Mucosa of rectum (tissue), 2 donors: ENCODE data around the gene TIMP3.

Experiments
- H3K27ac ChIP-seq, 2 donors: one replicate each; pipeline ENCODE4 v1.7.0; 2013; ENCODE audit warnings: inconsistent platforms in 2 of 2, low read depth in 2 of 2, low read length in 2 of 2
- H3K27me3 ChIP-seq, 2 donors: one replicate each; pipeline ENCODE4 v1.7.0; 2013; ENCODE audit warnings: low read length in 2 of 2; ENCODE audit not compliant: control insufficient read depth in 2 of 2, insufficient read depth in 2 of 2
- H3K36me3 ChIP-seq, 2 donors: one replicate each; pipeline ENCODE4 v1.7.0; 2013; ENCODE audit warnings: low read length in 2 of 2; ENCODE audit not compliant: control insufficient read depth in 2 of 2, insufficient read depth in 2 of 2
- H3K4me1 ChIP-seq, 2 donors: one replicate each; pipeline ENCODE4 v1.7.0; 2013; ENCODE audit warnings: low read length in 2 of 2, mild to moderate bottlenecking in 1 of 2; ENCODE audit not compliant: control insufficient read depth in 2 of 2, insufficient read depth in 2 of 2
- H3K4me3 ChIP-seq, 2 donors: one replicate each; pipeline ENCODE4 v1.7.0; 2013; ENCODE audit warnings: low read length in 2 of 2
- H3K9ac ChIP-seq, 2 donors: one replicate each; pipeline ENCODE4 v1.7.0; 2013; ENCODE audit warnings: low read length in 2 of 2, low read depth in 1 of 2, mild to moderate bottlenecking in 1 of 2
- H3K9me3 ChIP-seq, 2 donors: one replicate each; pipeline ENCODE4 v1.7.0; 2013; ENCODE audit warnings: low read length in 2 of 2; ENCODE audit not compliant: control insufficient read depth in 2 of 2
- donor health status: healthy.
- donor health status: Normal muscosa, but diverticular disease.

Gene TIMP3

GRCh38 chr22:32897400-32897799 is 95.9 kb downstream of the TIMP3 start:
- H3K27me3 ChIP-seq, result no peaks in the 10 kb centered on the region
- H3K4me3 ChIP-seq, result no peak overlapping the region
- H3K36me3 ChIP-seq, result no peaks in the 10 kb centered on the region
- no peaks in the 10 kb centered on the region for H3K4me1 ChIP-seq
- H3K27ac ChIP-seq, result no peak overlapping the region
- H3K9me3 ChIP-seq, result no peaks in the 10 kb centered on the region
- no peak overlapping the region for H3K9ac ChIP-seq

- Histone ChIP-seq H3K4me1 (no peaks in the 10 kb centered on the region), H3K4me3 (no peak overlapping the region), H3K9me3 (no peaks in the 10 kb centered on the region), H3K27ac (no peak overlapping the region), H3K9ac (no peak overlapping the region), H3K27me3 (no peaks in the 10 kb centered on the region), H3K36me3 (no peaks in the 10 kb centered on the region)
Observed at GRCh38 chr22:32900886-32901635, 99.6 kb downstream of the TIMP3 start.

DNA sequence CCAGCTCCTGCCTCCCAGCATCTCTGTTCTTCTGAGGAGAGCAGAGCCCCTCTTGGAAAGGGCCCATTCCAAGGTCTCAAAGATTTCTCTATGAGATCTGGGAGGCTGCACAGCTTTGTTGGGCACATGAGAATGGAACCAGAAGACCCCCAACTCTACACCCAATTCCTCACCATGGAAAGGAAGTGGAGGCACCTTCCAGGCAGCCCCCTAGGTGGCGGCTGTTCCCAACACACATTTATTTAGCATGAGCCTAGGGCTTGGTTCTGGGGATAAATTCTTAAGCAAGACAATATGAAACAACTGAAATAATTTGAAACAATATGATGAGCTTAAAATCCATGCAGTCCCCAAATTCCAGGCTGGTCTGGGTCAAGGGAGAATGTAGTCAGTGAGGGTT is 100.4 kb downstream of the TIMP3 start:
- Histone ChIP-seq H3K9ac (no peak overlapping the region), H3K36me3 (no peaks in the 10 kb centered on the region), H3K4me1 (no peaks in the 10 kb centered on the region), H3K4me3 (no peak overlapping the region), H3K27me3 (no peaks in the 10 kb centered on the region), H3K9me3 (no peaks in the 10 kb centered on the region), H3K27ac (no peak overlapping the region)

- no peaks in the 10 kb centered on the region for H3K9me3 ChIP-seq
- H3K4me1 ChIP-seq, result no peaks in the 10 kb centered on the region
- no peak overlapping the region for H3K9ac ChIP-seq
- no peaks in the 10 kb centered on the region for H3K36me3 ChIP-seq
- no peak overlapping the region for H3K4me3 ChIP-seq
- no peak overlapping the region for H3K27ac ChIP-seq
- no peaks in the 10 kb centered on the region for H3K27me3 ChIP-seq
Observed at GRCh38 chr22:32903507-32903906, 102.0 kb downstream of the TIMP3 start.

- no peaks in the 10 kb centered on the region for H3K9me3 ChIP-seq
- no peaks in the 10 kb centered on the region for H3K4me1 ChIP-seq
- no peak overlapping the region for H3K4me3 ChIP-seq
- no peak overlapping the region for H3K27ac ChIP-seq
- H3K9ac ChIP-seq, result no peak overlapping the region
- no peaks in the 10 kb centered on the region for H3K36me3 ChIP-seq
- H3K27me3 ChIP-seq, result no peaks in the 10 kb centered on the region
Observed at GRCh38 chr22:32904044-32904443, 102.5 kb downstream of the TIMP3 start.

- no peaks in the 10 kb centered on the region for H3K36me3 ChIP-seq
- H3K4me3 ChIP-seq, result no peak overlapping the region
- no peak overlapping the region for H3K27ac ChIP-seq
- H3K4me1 ChIP-seq, result no peaks in the 10 kb centered on the region
- no peaks in the 10 kb centered on the region for H3K27me3 ChIP-seq
- no peaks in the 10 kb centered on the region for H3K9me3 ChIP-seq
- no peak overlapping the region for H3K9ac ChIP-seq
Observed at GRCh38 chr22:32905400-32905799, 103.9 kb downstream of the TIMP3 start.

- H3K27ac ChIP-seq, result no peak overlapping the region
- H3K27me3 ChIP-seq, result no peaks in the 10 kb centered on the region
- H3K4me3 ChIP-seq, result no peak overlapping the region
- H3K9me3 ChIP-seq, result no peaks in the 10 kb centered on the region
- H3K9ac ChIP-seq, result no peak overlapping the region
- H3K4me1 ChIP-seq, result no peaks in the 10 kb centered on the region
- no peaks in the 10 kb centered on the region for H3K36me3 ChIP-seq
Observed at GRCh38 chr22:32909581-32910428, 108.3 kb downstream of the TIMP3 start.

DNA sequence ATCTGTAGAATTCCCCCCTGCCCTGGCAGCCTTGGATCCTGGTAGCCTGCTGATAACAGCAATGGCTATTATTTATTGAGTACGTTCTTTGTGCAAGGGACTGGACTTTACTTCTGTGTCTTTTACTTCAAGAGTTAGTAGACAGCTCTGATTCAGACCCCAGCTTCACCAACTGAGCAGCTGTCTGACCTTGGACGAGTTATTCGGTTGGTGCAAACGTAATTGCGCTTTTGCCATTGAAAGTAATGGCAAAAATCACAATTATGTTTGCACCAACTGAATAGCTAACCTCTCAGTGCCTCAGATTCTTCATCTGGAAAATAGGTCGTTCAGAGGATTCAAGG is 108.9 kb downstream of the TIMP3 start:
- Histone ChIP-seq H3K4me1 (no peaks in the 10 kb centered on the region), H3K4me3 (no peak overlapping the region), H3K9me3 (no peaks in the 10 kb centered on the region), H3K9ac (no peak overlapping the region), H3K36me3 (no peaks in the 10 kb centered on the region), H3K27me3 (no peaks in the 10 kb centered on the region), H3K27ac (no peak overlapping the region)

- no peak overlapping the region for H3K9ac ChIP-seq
- no peak overlapping the region for H3K27ac ChIP-seq
- no peak overlapping the region for H3K4me3 ChIP-seq
- H3K9me3 ChIP-seq, result peaks cover 0 to 4% of the 10 kb centered on the region in 2 donors
- no peaks in the 10 kb centered on the region for H3K4me1 ChIP-seq
- no peaks in the 10 kb centered on the region for H3K27me3 ChIP-seq
- no peaks in the 10 kb centered on the region for H3K36me3 ChIP-seq
Observed at GRCh38 chr22:32911503-32911902, 110.0 kb downstream of the TIMP3 start.
